ENCODE results near the gene GPR119. TPM values are rescaled to one million over a fixed set of nuclear protein-coding genes. Genes with fewer than 3 reads are reported as not detected.
A peak's percentile ranks its signal among the peaks of the same experiment; 100 is the strongest.
"Not testable (repeated sequence)": the region's sequence is repeated elsewhere in the genome, so short reads cannot be mapped to it uniquely, and the experiment has no call there.

The GPR119 gene
- total and polyA plus RNA-seq, 7 experiments from 2014 or later: not detected

DNA sequence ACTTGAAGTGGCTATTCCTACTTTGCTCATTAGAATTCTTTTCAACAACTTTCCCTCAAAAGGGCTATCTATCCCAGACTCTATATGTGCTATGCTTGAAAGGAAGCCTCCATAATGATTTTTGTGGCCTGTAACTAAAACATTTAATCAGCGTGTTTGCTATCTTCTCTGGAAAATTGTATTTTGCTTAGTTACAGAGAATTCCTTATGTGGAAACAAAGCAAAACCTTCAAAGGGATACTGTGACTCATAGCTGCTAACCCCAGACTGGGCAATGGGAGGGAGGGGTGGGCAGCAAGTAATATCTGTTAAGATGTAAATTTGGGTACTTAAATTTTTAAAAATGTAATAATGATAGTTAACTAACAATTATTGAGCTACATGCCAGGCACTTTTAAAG, 42.1 kb downstream of the GPR119 start:
- ATAC-seq (no peak), DNase-seq (no peak)
- Histone ChIP-seq H3K4me3 (ENCODE audit: low read length) (no peak overlapping the region), H3K9me3 (ENCODE audit: control insufficient read depth in 2 of 3, low read length in 3 of 3) (no peaks in the 10 kb centered on the region), H3K4me1 (ENCODE audit: control insufficient read depth in 2 of 2, insufficient read depth in 2 of 2, low read length in 2 of 2) (peaks cover 4 to 5% of the 10 kb centered on the region in 2 donors), H3K36me3 (ENCODE audit: control insufficient read depth in 2 of 3, insufficient read depth in 3 of 3, low read length in 3 of 3) (no peaks in the 10 kb centered on the region), H3K27me3 (ENCODE audit: control insufficient read depth in 2 of 2, insufficient read depth in 2 of 2, low read length in 2 of 2) (no peaks in the 10 kb centered on the region), H3K27ac (ENCODE audit: low read depth, low read length) (no peak overlapping the region)
- no peak overlapping the region for H3K4me3 Mint-ChIP-seq
- intact Hi-C loops (cut with micrococcal nuclease): no loop called here
- no peaks in the 10 kb centered on the region for H3K27me3 Mint-ChIP-seq
- POLR2A ChIA-PET: interaction anchor here (0.6 kb wide), 1 partner anchor 573 kb away, joined by 3 read pairs; no protein-coding TSS in a partner anchor
- no peaks in the 10 kb centered on the region for H3K36me3 Mint-ChIP-seq
- H3K4me1 Mint-ChIP-seq: peaks cover 7 to 25% (median 21%) of the 10 kb centered on the region in 7 donors
- CTCF ChIA-PET: no interaction called here
- H3K9me3 Mint-ChIP-seq: no peaks in the 10 kb centered on the region
- no peak overlapping the region for H3K27ac Mint-ChIP-seq

DNA sequence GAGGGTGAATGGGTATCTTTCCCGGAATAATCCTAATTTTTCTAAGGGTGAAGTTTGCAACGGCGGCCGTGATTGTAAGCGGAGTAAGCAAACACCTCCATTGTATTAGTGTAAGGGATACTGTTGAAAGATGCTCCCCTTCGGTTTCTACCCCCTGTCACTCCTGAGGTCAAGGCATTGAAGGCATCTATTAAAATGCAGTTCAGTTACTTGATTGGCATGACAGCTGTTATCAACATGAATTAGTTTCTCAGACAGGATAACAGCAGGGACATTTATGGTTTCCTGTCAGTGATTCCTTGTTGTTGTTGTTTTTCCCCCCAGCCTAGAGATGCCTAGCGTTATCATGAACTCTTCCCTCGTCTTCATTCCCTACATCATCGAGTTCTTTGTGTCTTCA, 45.2 kb downstream of the GPR119 start:
- Mint-ChIP-seq H3K27me3 (no peaks in the 10 kb centered on the region), H3K4me1 (peaks cover 7 to 25% (median 21%) of the 10 kb centered on the region in 7 donors), H3K9me3 (peaks cover 0 to 1% (median 0%) of the 10 kb centered on the region in 11 donors), H3K36me3 (no peaks in the 10 kb centered on the region), H3K4me3 (peak overlapping the region; percentile 83 to 99 (median 94)), H3K27ac (peak overlapping the region; percentile 76 to 95 (median 89))
- ATAC-seq: no peak
- ChIA-PET POLR2A (interaction anchor here (1.0 kb wide), 1 partner anchor 170 kb away, joined by 3 read pairs; no protein-coding TSS in a partner anchor), CTCF (no interaction called here)
- Histone ChIP-seq H3K36me3 (ENCODE audit: control insufficient read depth in 2 of 3, insufficient read depth in 3 of 3, low read length in 3 of 3) (no peaks in the 10 kb centered on the region), H3K4me3 (ENCODE audit: low read length) (peak overlapping the region; percentile 90), H3K27ac (ENCODE audit: low read depth, low read length) (peak overlapping the region; percentile 68), H3K9me3 (ENCODE audit: control insufficient read depth in 2 of 3, low read length in 3 of 3) (no peaks in the 10 kb centered on the region), H3K4me1 (ENCODE audit: control insufficient read depth in 2 of 2, insufficient read depth in 2 of 2, low read length in 2 of 2) (peaks cover 4 to 5% of the 10 kb centered on the region in 2 donors), H3K27me3 (ENCODE audit: control insufficient read depth in 2 of 2, insufficient read depth in 2 of 2, low read length in 2 of 2) (no peaks in the 10 kb centered on the region)
- intact Hi-C loops (cut with micrococcal nuclease): no loop called here
- no peak for DNase-seq

DNA sequence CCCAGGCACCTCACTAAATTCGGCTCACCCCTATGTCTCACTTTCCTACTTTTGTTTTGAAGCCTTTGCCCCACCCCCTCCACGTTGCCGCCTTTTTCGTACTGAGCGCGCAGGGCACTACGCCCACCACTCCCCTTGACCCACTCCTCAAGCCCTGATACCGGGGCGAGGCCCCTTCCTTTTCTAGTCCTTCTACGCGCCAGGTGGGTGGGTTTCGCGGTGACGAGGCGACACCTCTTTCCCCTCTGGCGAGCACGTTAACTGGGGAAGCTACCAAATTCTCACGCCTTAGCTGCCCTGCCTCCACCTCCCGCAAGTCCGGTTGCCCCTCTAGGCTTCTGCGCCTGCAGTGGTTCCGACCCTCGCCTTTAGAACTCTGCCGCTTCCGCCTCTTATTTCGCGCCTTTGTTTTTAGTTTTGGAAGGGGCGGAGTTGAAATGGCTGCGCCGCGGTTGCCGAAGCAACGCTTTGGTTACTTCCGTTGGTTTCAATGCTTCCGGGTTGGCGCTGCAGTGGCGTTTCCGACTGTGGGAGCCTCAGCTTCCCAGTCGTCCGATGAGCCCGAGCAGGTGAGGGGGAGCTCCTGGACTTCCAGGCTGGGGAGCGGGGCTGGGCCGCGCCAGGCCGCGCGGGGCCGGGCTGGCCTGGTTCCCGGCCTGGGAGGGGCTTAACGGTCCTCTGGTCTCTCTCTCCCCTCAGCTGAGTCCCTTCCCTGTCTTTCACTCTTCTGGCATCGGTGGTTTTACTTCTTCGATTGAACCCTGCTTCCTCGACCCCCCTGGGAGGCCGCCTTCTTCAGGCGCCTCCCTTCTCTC, 45.9 kb downstream of the GPR119 start, which contains the start of gene SLC25A14:
TSS of gene SLC25A14 (plus strand) at position 512 of the 815 bp plus-strand sequence. CDS start 360 bp downstream, outside the sequence.
- ChIA-PET POLR2A (interaction anchor here (1.0 kb wide), 1 partner anchor 170 kb away, joined by 3 read pairs; no protein-coding TSS in a partner anchor), CTCF (interaction anchor here (0.6 kb wide), 1 partner anchor 500 kb away, joined by 3 read pairs; no protein-coding TSS in a partner anchor)
- peaks cover 0 to 1% (median 0%) of the 10 kb centered on the region in 11 donors for H3K9me3 Mint-ChIP-seq
- H3K27ac Mint-ChIP-seq: peak within 1 kb of the TSS; percentile 80 to 95 (median 90)
- Histone ChIP-seq H3K9me3 (ENCODE audit: control insufficient read depth in 2 of 3, low read length in 3 of 3) (no peaks in the 10 kb centered on the region), H3K4me3 (ENCODE audit: low read length) (peak within 1 kb of the TSS; percentile 90), H3K36me3 (ENCODE audit: control insufficient read depth in 2 of 3, insufficient read depth in 3 of 3, low read length in 3 of 3) (no peaks in the 10 kb centered on the region), H3K27me3 (ENCODE audit: control insufficient read depth in 2 of 2, insufficient read depth in 2 of 2, low read length in 2 of 2) (no peaks in the 10 kb centered on the region), H3K27ac (ENCODE audit: low read depth, low read length) (peak within 1 kb of the TSS; percentile 68), H3K4me1 (ENCODE audit: control insufficient read depth in 2 of 2, insufficient read depth in 2 of 2, low read length in 2 of 2) (peaks cover 4 to 5% of the 10 kb centered on the region in 2 donors)
- peaks cover 7 to 25% (median 21%) of the 10 kb centered on the region in 7 donors for H3K4me1 Mint-ChIP-seq
- ATAC-seq: peak; percentile 94
- no peaks in the 10 kb centered on the region for H3K36me3 Mint-ChIP-seq
- DNase-seq: peak; percentile 33 to 79 (median 72)
- intact Hi-C loops (cut with micrococcal nuclease): loop anchor here (1.0 to 10.0 kb wide), 6 partner anchors 62 to 1473 kb away; partner anchors contain the start of genes ENOX2 (in 2 of the 2), ZNF280C (in 2 of the 2) and RBMX2 (in 1 of the 2)
- H3K27me3 Mint-ChIP-seq: no peaks in the 10 kb centered on the region
- H3K4me3 Mint-ChIP-seq: peak within 1 kb of the TSS; percentile 89 to 99 (median 94)

DNA sequence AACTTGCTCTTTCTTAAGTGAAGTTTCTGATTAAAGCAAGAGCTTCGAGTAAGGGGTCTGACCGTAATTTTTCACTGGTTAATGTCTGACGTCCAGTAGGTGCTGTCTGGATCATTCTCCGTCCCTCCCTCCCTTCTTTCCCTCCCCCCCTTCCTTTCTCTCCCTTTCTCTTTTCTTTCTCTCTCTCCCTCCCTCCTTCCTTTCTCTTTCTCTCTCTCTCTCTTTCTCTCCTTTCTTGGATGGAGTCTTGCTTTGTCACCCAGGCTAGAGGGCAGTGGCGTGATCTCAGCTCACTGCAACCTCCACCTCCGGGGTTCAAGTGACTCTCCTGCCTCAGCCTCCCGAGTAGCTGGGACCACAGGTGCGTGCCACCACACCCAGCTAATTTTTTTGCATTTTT, 46.6 kb downstream of the GPR119 start:
- H3K27ac ChIP-seq (ENCODE audit: low read depth, low read length); H3K9me3 Mint-ChIP-seq; CTCF ChIA-PET; H3K4me1 ChIP-seq (ENCODE audit: control insufficient read depth in 2 of 2, insufficient read depth in 2 of 2, low read length in 2 of 2); H3K27me3 Mint-ChIP-seq; H3K4me3 ChIP-seq (ENCODE audit: low read length); H3K36me3 ChIP-seq (ENCODE audit: control insufficient read depth in 2 of 3, insufficient read depth in 3 of 3, low read length in 3 of 3); H3K9me3 ChIP-seq (ENCODE audit: control insufficient read depth in 2 of 3, low read length in 3 of 3); DNase-seq; H3K27me3 ChIP-seq (ENCODE audit: control insufficient read depth in 2 of 2, insufficient read depth in 2 of 2, low read length in 2 of 2); H3K36me3 Mint-ChIP-seq; POLR2A ChIA-PET; ATAC-seq: not testable (repeated sequence)
- intact Hi-C loops (cut with micrococcal nuclease): loop anchor here (1.0 to 10.0 kb wide), 6 partner anchors 62 to 1473 kb away; partner anchors contain the start of genes ENOX2 (in 2 of the 2), ZNF280C (in 2 of the 2) and RBMX2 (in 1 of the 2)
- peak overlapping the region in 6 of 9 donors; percentile 77 to 95 (median 90) for H3K27ac Mint-ChIP-seq
- peaks cover 7 to 25% (median 21%) of the 10 kb centered on the region in 7 donors for H3K4me1 Mint-ChIP-seq
- peak overlapping the region in 8 of 10 donors; percentile 31 to 99 (median 94) for H3K4me3 Mint-ChIP-seq

DNA sequence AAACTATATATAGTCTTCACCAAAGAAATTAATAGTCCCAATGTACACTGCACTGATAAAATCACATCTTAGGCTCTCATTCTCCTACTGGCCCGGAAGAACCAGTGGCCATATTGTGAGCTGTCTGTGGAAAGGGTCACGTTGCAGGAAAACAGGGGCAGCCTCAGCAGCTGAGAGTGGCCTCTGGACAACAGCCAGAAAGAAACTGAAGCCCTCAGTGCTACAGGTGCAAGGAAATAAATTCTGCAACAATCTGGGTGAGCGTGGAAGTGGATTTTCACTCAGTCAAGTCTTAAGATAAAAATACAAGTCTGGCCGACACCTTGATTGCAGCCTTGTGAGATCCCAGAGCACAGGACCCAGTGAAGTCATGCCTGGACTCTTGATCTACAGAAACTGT, 48.9 kb downstream of the GPR119 start:
- H3K36me3 ChIP-seq (ENCODE audit: control insufficient read depth in 2 of 3, insufficient read depth in 3 of 3, low read length in 3 of 3): no peaks in the 10 kb centered on the region
- H3K4me3 Mint-ChIP-seq: no peak overlapping the region
- no peak overlapping the region for H3K27ac ChIP-seq (ENCODE audit: low read depth, low read length)
- H3K27me3 Mint-ChIP-seq: no peaks in the 10 kb centered on the region
- H3K9me3 ChIP-seq (ENCODE audit: control insufficient read depth in 2 of 3, low read length in 3 of 3): no peaks in the 10 kb centered on the region
- no peak for ATAC-seq
- H3K36me3 Mint-ChIP-seq: no peaks in the 10 kb centered on the region
- no peaks in the 10 kb centered on the region for H3K27me3 ChIP-seq (ENCODE audit: control insufficient read depth in 2 of 2, insufficient read depth in 2 of 2, low read length in 2 of 2)
- peaks cover 4 to 5% of the 10 kb centered on the region in 2 donors for H3K4me1 ChIP-seq (ENCODE audit: control insufficient read depth in 2 of 2, insufficient read depth in 2 of 2, low read length in 2 of 2)
- no peak overlapping the region for H3K4me3 ChIP-seq (ENCODE audit: low read length)
- peaks cover 7 to 20% (median 17%) of the 10 kb centered on the region in 7 donors for H3K4me1 Mint-ChIP-seq
- intact Hi-C loops (cut with micrococcal nuclease): loop anchor here (5.0 to 10.0 kb wide), 2 partner anchors 732 to 1476 kb away; no protein-coding TSS in a partner anchor
- CTCF ChIA-PET: interaction anchor here (0.6 kb wide), 1 partner anchor 70 kb away, joined by 4 read pairs; no protein-coding TSS in a partner anchor
- no peak for DNase-seq
- POLR2A ChIA-PET: no interaction called here
- no peak overlapping the region for H3K27ac Mint-ChIP-seq
- H3K9me3 Mint-ChIP-seq: peaks cover 0 to 1% (median 0%) of the 10 kb centered on the region in 11 donors

Data from naive thymus-derived CD4-positive, alpha-beta T cell (primary cell).